HFF-Myc (cell line): ENCODE measurements around the gene NCBP2L.

Experiments
- DNase-seq: peaks from one replicate; pipeline ENCODE4 v3.0.0-alpha.2; 2011; ENCODE audit warnings: low read depth; ENCODE audit errors: extremely low read depth
- H3K4me3 ChIP-seq: replicated peaks from 2 replicates; pipeline ENCODE4 v1.5.1; 2011; ENCODE audit warnings: low read depth, mild to moderate bottlenecking, control low read depth, low read length
- TF ChIP-seq, protein P1 (sequence below): IDR thresholded peaks from 2 replicates; pipeline ENCODE4 v1.5.1; 2012; ENCODE audit warnings: mild to moderate bottlenecking, low read depth, low read length, control low read depth; ENCODE audit errors: missing control alignments

NCBP2L gene

DNA sequence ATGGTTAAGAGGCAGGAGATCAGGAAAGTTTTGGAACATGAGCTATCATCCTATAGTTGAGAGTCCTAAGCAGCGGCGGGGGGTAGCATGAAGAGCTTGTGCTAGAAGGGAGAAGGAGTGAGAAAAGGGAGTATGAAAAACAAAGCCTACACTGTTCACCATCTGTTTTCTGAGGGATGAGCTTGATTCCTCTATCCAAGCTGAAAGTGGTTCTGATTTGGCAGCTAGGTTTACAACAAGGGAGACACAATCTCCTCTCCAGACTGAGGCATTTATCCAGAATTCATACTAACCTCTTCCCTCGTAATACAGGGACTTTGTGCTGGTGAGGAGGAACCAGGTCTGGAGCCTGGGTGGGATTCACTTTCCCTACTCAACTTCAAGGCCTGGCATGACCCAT lies 25.5 kb upstream of the NCBP2L start:
- no peak for DNase-seq
- H3K4me3 ChIP-seq, result no peak overlapping the region
- TF ChIP-seq, protein P1, sequence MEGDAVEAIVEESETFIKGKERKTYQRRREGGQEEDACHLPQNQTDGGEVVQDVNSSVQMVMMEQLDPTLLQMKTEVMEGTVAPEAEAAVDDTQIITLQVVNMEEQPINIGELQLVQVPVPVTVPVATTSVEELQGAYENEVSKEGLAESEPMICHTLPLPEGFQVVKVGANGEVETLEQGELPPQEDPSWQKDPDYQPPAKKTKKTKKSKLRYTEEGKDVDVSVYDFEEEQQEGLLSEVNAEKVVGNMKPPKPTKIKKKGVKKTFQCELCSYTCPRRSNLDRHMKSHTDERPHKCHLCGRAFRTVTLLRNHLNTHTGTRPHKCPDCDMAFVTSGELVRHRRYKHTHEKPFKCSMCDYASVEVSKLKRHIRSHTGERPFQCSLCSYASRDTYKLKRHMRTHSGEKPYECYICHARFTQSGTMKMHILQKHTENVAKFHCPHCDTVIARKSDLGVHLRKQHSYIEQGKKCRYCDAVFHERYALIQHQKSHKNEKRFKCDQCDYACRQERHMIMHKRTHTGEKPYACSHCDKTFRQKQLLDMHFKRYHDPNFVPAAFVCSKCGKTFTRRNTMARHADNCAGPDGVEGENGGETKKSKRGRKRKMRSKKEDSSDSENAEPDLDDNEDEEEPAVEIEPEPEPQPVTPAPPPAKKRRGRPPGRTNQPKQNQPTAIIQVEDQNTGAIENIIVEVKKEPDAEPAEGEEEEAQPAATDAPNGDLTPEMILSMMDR, result no peak

DNA sequence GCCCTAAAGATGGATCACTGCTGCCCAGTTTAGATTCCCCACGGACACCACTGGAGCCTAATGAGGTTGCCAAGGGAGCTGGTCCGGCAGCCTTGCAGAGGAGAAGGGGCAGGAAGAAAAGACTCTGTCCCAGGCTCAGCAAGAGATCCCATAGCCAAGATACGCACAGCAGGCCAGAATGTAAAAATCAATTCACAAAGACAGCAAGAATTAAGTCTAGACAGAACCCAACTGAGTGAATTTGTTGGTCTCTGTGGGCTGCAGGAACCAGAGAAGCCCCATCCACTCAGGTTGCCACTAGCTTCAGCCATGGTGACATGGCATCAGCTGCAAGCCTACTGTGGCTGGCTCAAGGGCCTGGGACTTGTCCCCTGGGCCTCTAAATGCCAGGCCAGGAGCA lies 24.8 kb upstream of the NCBP2L start:
- H3K4me3 ChIP-seq, result no peak overlapping the region
- TF ChIP-seq, protein P1, result no peak
- no peak for DNase-seq

DNA sequence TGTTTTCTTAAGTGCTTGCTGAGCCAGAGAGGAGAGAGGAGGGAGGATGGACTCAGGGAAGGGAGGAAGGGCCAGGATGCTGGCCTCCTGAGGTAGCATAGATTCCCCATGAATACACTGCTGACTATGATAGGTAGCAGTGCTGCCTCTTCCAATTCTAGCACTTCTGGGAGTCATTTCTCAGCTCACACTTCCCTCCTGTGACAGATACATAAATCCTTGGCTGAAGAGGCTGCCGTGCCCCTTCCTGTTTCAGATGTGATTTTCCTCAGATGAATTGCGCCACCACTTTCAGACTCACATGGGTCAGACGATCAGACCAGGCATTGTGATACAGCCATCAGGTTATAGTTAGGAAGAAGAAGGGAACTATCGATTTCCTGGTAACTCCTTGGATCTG lies 24.3 kb upstream of the NCBP2L start:
- no peak for DNase-seq
- TF ChIP-seq, protein P1, result no peak

DNA sequence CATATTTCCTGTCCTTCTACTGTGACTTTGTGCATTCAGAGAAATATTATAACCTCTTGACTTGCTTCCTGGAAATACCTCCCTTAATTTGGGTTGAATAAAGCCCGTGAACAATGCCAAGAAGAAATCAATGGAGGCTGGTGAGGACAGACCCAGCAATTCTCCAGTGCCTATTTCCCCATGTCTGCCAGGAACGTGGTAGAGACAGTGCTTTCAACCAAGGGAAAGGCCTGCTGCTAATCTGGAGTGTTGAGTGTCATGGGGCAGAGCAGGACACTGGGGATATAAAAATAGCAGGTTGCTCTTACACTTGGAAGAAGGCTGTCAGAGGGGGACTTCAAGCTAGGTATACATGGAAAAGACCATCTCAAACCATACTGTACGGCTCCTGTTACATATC lies 21.8 kb upstream of the NCBP2L start:
- TF ChIP-seq, protein P1, result no peak
- no peak overlapping the region for H3K4me3 ChIP-seq
- DNase-seq, result no peak

More for the DNA sequence above, 24.3 kb upstream of the NCBP2L start:
- no peak overlapping the region for H3K4me3 ChIP-seq

DNA sequence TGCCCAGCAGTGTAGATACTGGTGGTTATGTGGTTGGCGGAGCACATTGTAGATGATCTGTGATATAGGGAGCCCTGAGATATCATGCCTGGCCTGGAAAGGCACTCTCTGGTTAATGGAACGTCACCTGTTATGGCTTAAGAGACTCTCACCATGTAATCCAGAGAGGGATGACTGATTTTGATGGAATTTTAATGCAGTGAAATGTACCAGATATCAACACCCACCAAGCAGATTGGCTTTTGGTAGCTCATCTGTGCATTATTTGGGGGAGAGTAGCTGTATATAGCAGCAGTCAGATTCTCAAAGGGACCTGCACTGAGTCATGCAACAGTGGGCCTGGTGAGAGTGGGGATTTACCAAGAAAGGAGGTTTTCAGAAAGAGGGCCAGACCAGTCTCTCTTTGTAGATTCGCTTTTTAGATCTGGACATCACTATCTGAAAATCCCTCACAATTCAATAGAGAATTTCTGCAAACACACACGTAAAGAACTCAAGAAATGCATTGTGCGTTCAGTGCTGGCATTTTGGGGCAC lies 19.2 kb upstream of the NCBP2L start:
- no peak for DNase-seq
- H3K4me3 ChIP-seq, result no peak overlapping the region
- TF ChIP-seq, protein P1, result no peak

DNA sequence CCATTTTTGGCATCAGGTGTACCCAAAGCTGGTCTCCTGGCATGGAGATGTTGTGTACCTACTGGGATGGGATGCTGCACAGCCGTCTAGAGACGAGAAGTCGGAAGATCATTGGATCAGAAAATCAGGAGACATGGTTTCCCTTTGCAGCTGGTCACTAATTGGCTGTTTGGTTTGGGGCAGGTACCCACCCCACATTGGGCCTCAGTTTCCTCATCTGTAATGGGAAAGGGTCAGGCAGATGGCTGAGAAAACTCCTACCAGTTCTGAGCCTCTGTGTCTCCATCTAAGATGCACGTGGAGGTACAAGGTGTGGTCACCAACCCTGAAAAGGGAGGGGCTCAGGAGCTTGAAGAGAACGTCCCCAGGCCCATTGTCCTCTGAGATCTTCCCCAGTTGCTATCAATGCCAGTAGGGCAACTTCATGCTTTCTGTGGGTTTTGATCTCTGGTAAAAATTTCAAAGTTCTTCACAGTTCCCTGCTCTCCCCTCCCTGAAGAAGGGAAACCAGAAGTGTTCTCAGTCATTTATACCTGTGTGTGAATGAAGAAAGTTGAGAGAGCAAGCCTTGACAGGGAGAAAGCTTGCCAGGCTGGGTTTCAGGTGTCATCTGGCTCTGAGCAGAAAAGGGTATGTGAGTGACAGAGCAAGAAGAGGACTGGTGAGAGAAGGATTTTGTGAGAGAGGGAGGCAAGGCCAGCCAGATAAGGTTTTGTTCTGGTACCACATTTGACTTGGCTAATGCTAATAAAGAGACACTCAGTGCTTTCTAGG lies 17.0 kb upstream of the NCBP2L start:
- H3K4me3 ChIP-seq, result no peak overlapping the region
- no peak for DNase-seq
- TF ChIP-seq, protein P1, result no peak
